Liver (tissue), 9 donors: ENCODE measurements around the gene DOK6. TPM values are rescaled to one million over a fixed set of nuclear protein-coding genes. Genes with fewer than 3 reads are reported as not detected.

Experiments
- DNase-seq: peaks from one replicate; pipeline ENCODE4 v3.0.0-alpha.2; 2017; ENCODE audit warnings: low spot score
- H3K27ac ChIP-seq, 2 donors: one replicate each; pipeline ENCODE4 v1.7.0; 2013; ENCODE audit warnings: inconsistent platforms in 2 of 2, low read length in 2 of 2, control low read depth in 1 of 2, low read depth in 1 of 2, mild to moderate bottlenecking in 1 of 2
- H3K27me3 ChIP-seq, 4 donors: one replicate each; pipeline versions ENCODE4 v1.6.1 to v1.7.0; 2013; ENCODE audit warnings: low read length in 3 of 4, inconsistent platforms in 1 of 4, mild to moderate bottlenecking in 1 of 4, moderate library complexity in 1 of 4; ENCODE audit not compliant: control insufficient read depth in 4 of 4, insufficient read depth in 4 of 4
- H3K36me3 ChIP-seq, 4 donors: one replicate each; pipeline versions ENCODE4 v1.6.1 to v1.7.0; 2013; ENCODE audit warnings: low read length in 3 of 4, mild to moderate bottlenecking in 3 of 4, low read depth in 1 of 4, moderate library complexity in 1 of 4; ENCODE audit not compliant: control insufficient read depth in 4 of 4, insufficient read depth in 3 of 4
- H3K4me1 ChIP-seq, 4 donors: one replicate each; pipeline versions ENCODE4 v1.6.1 to v1.7.0; 2013; ENCODE audit warnings: low read length in 3 of 4, mild to moderate bottlenecking in 3 of 4, moderate library complexity in 1 of 4; ENCODE audit not compliant: control insufficient read depth in 4 of 4, insufficient read depth in 4 of 4
- H3K4me3 ChIP-seq, 3 donors: one replicate each; pipeline versions ENCODE4 v1.6.1 to v1.7.0; 2013; ENCODE audit warnings: low read length in 3 of 3, control low read depth in 1 of 3, low read depth in 1 of 3, mild to moderate bottlenecking in 1 of 3
- H3K9ac ChIP-seq, 2 donors: one replicate each; pipeline ENCODE4 v1.7.0; 2013; ENCODE audit warnings: low read length in 2 of 2, mild to moderate bottlenecking in 2 of 2, moderate library complexity in 2 of 2, control low read depth in 1 of 2, low read depth in 1 of 2
- H3K9me3 ChIP-seq, 4 donors: one replicate each; pipeline versions ENCODE4 v1.6.1 to v1.7.0; 2013; ENCODE audit warnings: low read length in 3 of 4; ENCODE audit not compliant: control insufficient read depth in 4 of 4
- CTCF ChIP-seq: fragments of 150-350 bp; IDR thresholded peaks from 2 replicates; pipeline ENCODE4 v1.5.1; 2017; ENCODE audit warnings: improper control_type of control experiment, low read depth, low read length; ENCODE audit not compliant: missing input control
- EGR1 ChIP-seq, 2 donors: IDR thresholded peaks; 2 replicates each; pipeline ENCODE4 v1.6.1; 2016 to 2018; ENCODE audit warnings: antibody characterized with exemption in 2 of 2, low read depth in 2 of 2
- FOXA1 ChIP-seq: IDR thresholded peaks from 2 replicates; pipeline ENCODE4 v1.6.1; 2016; ENCODE audit warnings: antibody characterized with exemption
- FOXA2 ChIP-seq: IDR thresholded peaks from 2 replicates; pipeline ENCODE4 v1.6.1; 2016; ENCODE audit warnings: antibody characterized with exemption
- GABPA ChIP-seq, 2 donors: IDR thresholded peaks in 1 of 2; conservative IDR thresholded peaks in 1 of 2; 2 replicates each; pipeline ENCODE4 v1.6.1; 2016; ENCODE audit warnings: antibody characterized with exemption in 2 of 2, mild to moderate bottlenecking in 1 of 2, moderate library complexity in 1 of 2
- HNF4A ChIP-seq, 2 donors: conservative IDR thresholded peaks; 2 replicates each; pipeline ENCODE4 v1.6.1; 2016; ENCODE audit warnings: antibody characterized with exemption in 2 of 2, mild to moderate bottlenecking in 2 of 2
- HNF4G ChIP-seq: IDR thresholded peaks from 2 replicates; pipeline ENCODE4 v1.6.1; 2016; ENCODE audit warnings: antibody characterized with exemption
- JUND ChIP-seq, 2 donors: IDR thresholded peaks; 2 replicates each; pipeline ENCODE4 v1.6.1; 2016; ENCODE audit warnings: antibody characterized with exemption in 2 of 2
- MAX ChIP-seq: IDR thresholded peaks from 2 replicates; pipeline ENCODE4 v1.6.1; 2016; ENCODE audit warnings: antibody characterized with exemption
- NR2F2 ChIP-seq: IDR thresholded peaks from 2 replicates; pipeline ENCODE4 v1.6.1; 2016; ENCODE audit warnings: antibody characterized with exemption
- RAD21 ChIP-seq, 2 donors: IDR thresholded peaks; 2 replicates each; pipeline ENCODE4 v1.6.1; 2016; ENCODE audit warnings: antibody characterized with exemption in 2 of 2, mild to moderate bottlenecking in 2 of 2
- REST ChIP-seq: IDR thresholded peaks from 2 replicates; pipeline ENCODE4 v1.6.1; 2016; ENCODE audit warnings: antibody characterized with exemption, mild to moderate bottlenecking
- RXRA ChIP-seq, 2 donors: IDR thresholded peaks; 2 replicates each; pipeline ENCODE4 v1.6.1; 2017 to 2018; ENCODE audit warnings: antibody characterized with exemption in 2 of 2, mild to moderate bottlenecking in 1 of 2
- SP1 ChIP-seq: IDR thresholded peaks from 2 replicates; pipeline ENCODE4 v1.6.1; 2018; ENCODE audit warnings: antibody characterized with exemption, mild to moderate bottlenecking
- TAF1 ChIP-seq: conservative IDR thresholded peaks from 2 replicates; pipeline ENCODE4 v1.6.1; 2016; ENCODE audit warnings: antibody characterized with exemption, mild to moderate bottlenecking
- YY1 ChIP-seq: IDR thresholded peaks from 2 replicates; pipeline ENCODE4 v1.6.1; 2016; ENCODE audit warnings: antibody characterized with exemption, mild to moderate bottlenecking
- WGBS: extraction: QIAGEN DNeasy Blood & Tissue Kit; methylation state at CpG from one replicate; pipeline ENCODE4 v1.1.7; 2013; 5-methylcytosine and 5-hydroxymethylcytosine counted together
- polyA plus RNA-seq, 2 donors: library from polyadenylated mRNA; stranded (reverse) in 1 of 2; unstranded in 1 of 2; fragments of 200-250 nt in 1 of 2; fragments of >200 nt in 1 of 2; fragmentation: Nextera tagmentation in 1 of 2; extraction: Ambion mirVana in 1 of 2; gene quantifications; one replicate each; pipeline versions ENCODE4 v1.2.1 to v1.2.3, GENCODE V29; 2013 to 2015
- total RNA-seq, 2 donors: library from RNA; depleted of rRNA; stranded (reverse); fragments of >200 nt; gene quantifications; one replicate each; pipeline ENCODE4 v1.2.3, GENCODE V29; 2014
- TF ChIP-seq, protein P1 (sequence below): IDR thresholded peaks from 2 replicates; pipeline ENCODE4 v1.6.1; 2016; ENCODE audit warnings: antibody characterized with exemption
- TF ChIP-seq, protein P2 (sequence below): IDR thresholded peaks from 2 replicates; pipeline ENCODE4 v1.6.1; 2016; ENCODE audit warnings: antibody characterized with exemption
- donor health status: healthy.
- donor health status: healthy.
- donor health status: healthy.
- donor health status: healthy.
- donor health status: healthy.

Gene DOK6
- total and polyA plus RNA-seq, 4 donors: 0.08 to 1.1 (median 0.67) TPM

- TF ChIP-seq CTCF: no peak
- no peak for TF ChIP-seq FOXA1
- TF ChIP-seq GABPA (IDR thresholded peaks at IDR 0.05 in 1 of 2, conservative IDR thresholded peaks at IDR 0.05 in 1 of 2): no peak
- TF ChIP-seq, protein P1, sequence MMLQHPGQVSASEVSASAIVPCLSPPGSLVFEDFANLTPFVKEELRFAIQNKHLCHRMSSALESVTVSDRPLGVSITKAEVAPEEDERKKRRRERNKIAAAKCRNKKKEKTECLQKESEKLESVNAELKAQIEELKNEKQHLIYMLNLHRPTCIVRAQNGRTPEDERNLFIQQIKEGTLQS: no peak
- TF ChIP-seq REST: no peak
- TF ChIP-seq JUND (IDR thresholded peaks at IDR 0.05): no peak
- TF ChIP-seq NR2F2: no peak
- TF ChIP-seq HNF4G: no peak
- TF ChIP-seq FOXA2: no peak
- TF ChIP-seq TAF1: no peak
- no peak for TF ChIP-seq RAD21 (IDR thresholded peaks at IDR 0.05)
- TF ChIP-seq EGR1 (IDR thresholded peaks at IDR 0.05; ENCODE audit: low read depth in 2 of 2): no peak
- TF ChIP-seq, protein P2, sequence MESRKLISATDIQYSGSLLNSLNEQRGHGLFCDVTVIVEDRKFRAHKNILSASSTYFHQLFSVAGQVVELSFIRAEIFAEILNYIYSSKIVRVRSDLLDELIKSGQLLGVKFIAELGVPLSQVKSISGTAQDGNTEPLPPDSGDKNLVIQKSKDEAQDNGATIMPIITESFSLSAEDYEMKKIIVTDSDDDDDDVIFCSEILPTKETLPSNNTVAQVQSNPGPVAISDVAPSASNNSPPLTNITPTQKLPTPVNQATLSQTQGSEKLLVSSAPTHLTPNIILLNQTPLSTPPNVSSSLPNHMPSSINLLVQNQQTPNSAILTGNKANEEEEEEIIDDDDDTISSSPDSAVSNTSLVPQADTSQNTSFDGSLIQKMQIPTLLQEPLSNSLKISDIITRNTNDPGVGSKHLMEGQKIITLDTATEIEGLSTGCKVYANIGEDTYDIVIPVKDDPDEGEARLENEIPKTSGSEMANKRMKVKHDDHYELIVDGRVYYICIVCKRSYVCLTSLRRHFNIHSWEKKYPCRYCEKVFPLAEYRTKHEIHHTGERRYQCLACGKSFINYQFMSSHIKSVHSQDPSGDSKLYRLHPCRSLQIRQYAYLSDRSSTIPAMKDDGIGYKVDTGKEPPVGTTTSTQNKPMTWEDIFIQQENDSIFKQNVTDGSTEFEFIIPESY: no peak
- no peak for TF ChIP-seq SP1
- TF ChIP-seq YY1: no peak
- TF ChIP-seq RXRA (IDR thresholded peaks at IDR 0.05): no peak
- no peak for TF ChIP-seq MAX
- TF ChIP-seq HNF4A (conservative IDR thresholded peaks at IDR 0.05): no peak
- 70% methylated on average over 1 of the region's 1 CpG for WGBS
- Histone ChIP-seq H3K27ac (no peak overlapping the region), H3K36me3 (no peaks in the 10 kb centered on the region), H3K9me3 (no peaks in the 10 kb centered on the region), H3K9ac (no peak overlapping the region), H3K4me1 (no peaks in the 10 kb centered on the region), H3K27me3 (no peaks in the 10 kb centered on the region), H3K4me3 (no peak overlapping the region)
- no peak for DNase-seq
These were observed 330.0 kb downstream of the DOK6 start for GRCh38 chr18:69730664-69731063.

GRCh38 chr18:69734536-69734935, 333.8 kb downstream of the DOK6 start:
- Histone ChIP-seq H3K27me3 (no peaks in the 10 kb centered on the region), H3K9ac (no peak overlapping the region), H3K27ac (no peak overlapping the region), H3K4me1 (no peaks in the 10 kb centered on the region), H3K9me3 (no peaks in the 10 kb centered on the region), H3K4me3 (no peak overlapping the region), H3K36me3 (no peaks in the 10 kb centered on the region)
- WGBS: 86% methylated on average over 2 of the region's 2 CpGs
- DNase-seq: no peak
- TF ChIP-seq REST: no peak
- no peak for TF ChIP-seq FOXA1
- no peak for TF ChIP-seq SP1
